NB4 (cell line): ENCODE measurements around the gene APCDD1L.

Experiments used
- MYC ChIP-seq: IDR thresholded peaks from 2 replicates; pipeline ENCODE4 v1.6.1; 2011; ENCODE audit warnings: low read depth, low read length
- POLR2A ChIP-seq: IDR thresholded peaks from 2 replicates; pipeline ENCODE4 v1.6.1; 2011; ENCODE audit warnings: mild to moderate bottlenecking; ENCODE audit not compliant: insufficient read length; ENCODE audit errors: extremely low read depth

DNA sequence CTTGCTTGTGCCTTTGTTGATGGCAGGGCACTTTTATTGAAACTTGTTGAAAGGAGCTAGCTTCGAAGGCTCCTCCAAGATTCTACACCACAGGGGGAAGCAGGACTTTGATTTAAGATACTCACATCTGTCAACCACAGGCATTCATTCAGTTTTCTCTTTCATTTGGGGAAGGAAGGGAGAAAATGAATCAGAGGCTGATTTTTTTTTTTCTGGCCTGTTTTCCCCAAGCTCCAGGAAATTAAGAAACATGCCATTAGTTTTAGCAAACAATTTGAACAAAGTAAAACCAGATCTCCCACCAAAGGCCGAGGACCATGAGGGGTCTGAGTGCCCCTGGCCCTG is 8.7 kb upstream of the APCDD1L start:
- TF ChIP-seq MYC = no peak
- TF ChIP-seq POLR2A = no peak
